Body of pancreas (tissue), 4 donors: Measurements from ENCODE around the gene CRYGN.

Source experiments
- POLR2A ChIP-seq, 3 donors: fragments of 450-650 bp; IDR thresholded peaks; one replicate each; pipeline ENCODE4 v1.6.1; 2016; ENCODE audit warnings: antibody characterized with exemption in 3 of 3, mild to moderate bottlenecking in 2 of 3
- TF ChIP-seq, protein P1 (sequence below), 7 experiments: fragments of 450-650 bp in 4 of 7; fragments of 200-600 bp in 3 of 7; sonication (generic) in 3 of 7; IDR thresholded peaks; one replicate each; pipeline ENCODE4 v1.5.1; 2016 to 2019; ENCODE audit warnings: antibody characterized with exemption in 7 of 7

DNA sequence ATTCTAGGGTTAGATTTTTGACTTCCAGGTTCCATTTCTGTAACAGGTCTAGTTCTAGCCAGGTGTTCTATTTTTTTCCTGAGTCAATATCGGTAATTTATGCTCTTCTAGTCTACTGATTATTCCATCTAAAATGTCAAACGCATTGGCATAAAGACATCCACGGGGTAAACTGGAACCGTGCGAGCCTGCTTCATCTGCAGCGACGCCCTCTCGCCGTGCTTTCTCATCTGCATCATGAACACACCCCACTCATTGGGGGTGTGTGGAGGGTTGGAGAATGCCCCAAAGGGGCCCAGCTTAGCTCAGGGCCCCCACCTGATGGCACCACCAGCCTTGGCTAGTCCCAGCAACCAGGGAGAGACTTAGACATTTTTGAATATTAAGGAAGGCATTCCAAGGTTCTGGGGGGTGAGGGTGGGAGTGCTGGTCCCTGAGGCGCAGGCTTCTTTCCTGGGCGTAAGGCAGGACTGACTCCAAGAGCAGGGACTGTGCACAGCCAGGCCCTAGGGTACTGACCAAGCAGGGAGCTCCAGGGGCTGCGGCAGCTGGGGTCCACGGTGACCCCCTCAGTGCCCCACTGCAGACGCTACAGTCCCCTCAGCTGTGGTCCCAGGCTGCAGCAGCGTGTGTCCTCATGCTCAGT is 12.9 kb upstream of the CRYGN start:
- TF ChIP-seq, protein P1, sequence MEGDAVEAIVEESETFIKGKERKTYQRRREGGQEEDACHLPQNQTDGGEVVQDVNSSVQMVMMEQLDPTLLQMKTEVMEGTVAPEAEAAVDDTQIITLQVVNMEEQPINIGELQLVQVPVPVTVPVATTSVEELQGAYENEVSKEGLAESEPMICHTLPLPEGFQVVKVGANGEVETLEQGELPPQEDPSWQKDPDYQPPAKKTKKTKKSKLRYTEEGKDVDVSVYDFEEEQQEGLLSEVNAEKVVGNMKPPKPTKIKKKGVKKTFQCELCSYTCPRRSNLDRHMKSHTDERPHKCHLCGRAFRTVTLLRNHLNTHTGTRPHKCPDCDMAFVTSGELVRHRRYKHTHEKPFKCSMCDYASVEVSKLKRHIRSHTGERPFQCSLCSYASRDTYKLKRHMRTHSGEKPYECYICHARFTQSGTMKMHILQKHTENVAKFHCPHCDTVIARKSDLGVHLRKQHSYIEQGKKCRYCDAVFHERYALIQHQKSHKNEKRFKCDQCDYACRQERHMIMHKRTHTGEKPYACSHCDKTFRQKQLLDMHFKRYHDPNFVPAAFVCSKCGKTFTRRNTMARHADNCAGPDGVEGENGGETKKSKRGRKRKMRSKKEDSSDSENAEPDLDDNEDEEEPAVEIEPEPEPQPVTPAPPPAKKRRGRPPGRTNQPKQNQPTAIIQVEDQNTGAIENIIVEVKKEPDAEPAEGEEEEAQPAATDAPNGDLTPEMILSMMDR (IDR thresholded peaks at IDR 0.05): no peak
- TF ChIP-seq POLR2A (IDR thresholded peaks at IDR 0.05): no peak
